NCI-H1092 treated with DMSO at 0.1 percent for 48 hours (cell line): ENCODE measurements around the gene IGFL2.

ENCODE experiments used
- DNase-seq: peaks from one replicate; lab custom pipeline; 2025; lab: John Stamatoyannopoulos, UW

The IGFL2 gene

GRCh38 chr19:46209051-46209450 lies 61.0 kb downstream of the IGFL2 start:
- no peak for DNase-seq

GRCh38 chr19:46209472-46209871 lies 61.4 kb downstream of the IGFL2 start:
- no peak for DNase-seq

DNA sequence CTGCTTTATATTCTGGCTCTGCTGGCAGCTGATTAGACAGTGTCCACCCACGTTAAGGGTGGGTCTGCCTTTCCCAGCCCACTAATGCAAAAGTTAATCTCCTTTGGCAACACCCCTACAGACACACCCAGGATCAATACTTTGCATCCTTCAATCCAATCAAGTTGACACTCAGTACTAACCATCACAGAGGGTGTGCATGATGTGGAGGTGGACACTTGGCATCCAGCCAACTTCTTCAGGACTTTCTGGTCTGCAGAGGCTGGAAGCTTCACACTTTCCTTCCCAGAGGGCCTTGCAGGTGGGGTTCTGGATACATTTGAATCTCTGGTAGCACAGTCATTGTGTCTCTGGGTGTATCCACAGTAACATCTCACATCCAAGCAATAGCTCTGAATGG lies 62.6 kb downstream of the IGFL2 start:
- no peak for DNase-seq
